Loucy (cell line): Measurements from ENCODE around the gene ISG20L2.

Experiments used
- EZH2phosphoT487 ChIP-seq: fragments of 200-600 bp; IDR thresholded peaks from 2 replicates; pipeline ENCODE4 v1.6.1; 2018; ENCODE audit warnings: antibody characterized with exemption, mild to moderate bottlenecking, moderate library complexity, borderline replicate concordance
- TF ChIP-seq, protein P1 (sequence below): fragments of 200-600 bp; sonication (generic); conservative IDR thresholded peaks from 2 replicates; pipeline ENCODE4 v1.5.1; 2014; ENCODE audit warnings: mild to moderate bottlenecking, antibody characterized with exemption, low read length

DNA sequence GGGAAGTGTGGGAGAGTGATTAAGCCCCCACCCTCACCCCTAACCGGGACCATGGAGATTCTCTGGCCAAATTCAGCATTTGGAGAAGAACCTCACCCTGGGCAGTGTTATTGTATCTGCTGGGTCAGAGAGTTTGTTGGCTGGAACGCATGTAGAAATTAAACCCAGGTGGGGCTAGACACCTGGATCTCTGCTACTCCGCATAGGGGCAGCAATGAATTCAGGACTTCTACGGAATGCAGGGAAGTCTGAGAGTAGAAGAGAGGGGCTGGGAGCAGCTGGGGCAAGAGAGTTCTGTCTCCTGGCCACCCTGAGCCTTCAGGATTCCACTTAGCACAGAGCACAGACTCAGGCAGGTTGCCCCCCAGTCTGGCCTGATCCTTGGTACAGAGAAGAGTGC is 19.5 kb downstream of the ISG20L2 start:
- TF ChIP-seq EZH2phosphoT487 = no peak
- TF ChIP-seq, protein P1, sequence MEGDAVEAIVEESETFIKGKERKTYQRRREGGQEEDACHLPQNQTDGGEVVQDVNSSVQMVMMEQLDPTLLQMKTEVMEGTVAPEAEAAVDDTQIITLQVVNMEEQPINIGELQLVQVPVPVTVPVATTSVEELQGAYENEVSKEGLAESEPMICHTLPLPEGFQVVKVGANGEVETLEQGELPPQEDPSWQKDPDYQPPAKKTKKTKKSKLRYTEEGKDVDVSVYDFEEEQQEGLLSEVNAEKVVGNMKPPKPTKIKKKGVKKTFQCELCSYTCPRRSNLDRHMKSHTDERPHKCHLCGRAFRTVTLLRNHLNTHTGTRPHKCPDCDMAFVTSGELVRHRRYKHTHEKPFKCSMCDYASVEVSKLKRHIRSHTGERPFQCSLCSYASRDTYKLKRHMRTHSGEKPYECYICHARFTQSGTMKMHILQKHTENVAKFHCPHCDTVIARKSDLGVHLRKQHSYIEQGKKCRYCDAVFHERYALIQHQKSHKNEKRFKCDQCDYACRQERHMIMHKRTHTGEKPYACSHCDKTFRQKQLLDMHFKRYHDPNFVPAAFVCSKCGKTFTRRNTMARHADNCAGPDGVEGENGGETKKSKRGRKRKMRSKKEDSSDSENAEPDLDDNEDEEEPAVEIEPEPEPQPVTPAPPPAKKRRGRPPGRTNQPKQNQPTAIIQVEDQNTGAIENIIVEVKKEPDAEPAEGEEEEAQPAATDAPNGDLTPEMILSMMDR = no peak
